GM20000 (cell line): ENCODE measurements around the gene TSSK3.

Experiments
- DNase-seq: peaks from one replicate; pipeline ENCODE4 v3.0.0; 2012; ENCODE audit warnings: low spot score
- TF ChIP-seq, protein P1 (sequence below): IDR thresholded peaks from 2 replicates; pipeline ENCODE4 v1.5.1; 2012; ENCODE audit warnings: mild to moderate bottlenecking, control low read depth; ENCODE audit errors: extremely low read depth, missing control alignments

TSSK3 gene

DNA sequence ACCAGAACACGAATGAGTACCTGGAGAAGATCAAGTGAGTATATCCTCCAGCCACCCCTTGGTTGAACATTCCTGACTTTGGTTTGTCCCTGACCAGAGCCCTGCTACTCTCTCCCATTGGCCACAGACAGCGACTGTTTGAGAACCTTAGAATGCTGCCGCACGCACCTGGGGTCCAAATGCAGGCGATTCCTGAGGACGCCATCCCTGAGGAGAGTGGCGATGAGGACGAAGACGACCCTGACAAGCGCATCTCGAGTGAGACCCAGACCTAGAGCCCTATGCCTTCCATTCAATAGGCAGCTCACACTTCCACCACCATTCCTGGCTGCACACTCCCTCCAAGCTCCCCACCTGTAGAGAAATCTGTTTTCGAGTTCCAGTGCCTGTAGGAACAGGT is 30.8 kb upstream of the TSSK3 start:
- DNase-seq: no peak
- TF ChIP-seq, protein P1, sequence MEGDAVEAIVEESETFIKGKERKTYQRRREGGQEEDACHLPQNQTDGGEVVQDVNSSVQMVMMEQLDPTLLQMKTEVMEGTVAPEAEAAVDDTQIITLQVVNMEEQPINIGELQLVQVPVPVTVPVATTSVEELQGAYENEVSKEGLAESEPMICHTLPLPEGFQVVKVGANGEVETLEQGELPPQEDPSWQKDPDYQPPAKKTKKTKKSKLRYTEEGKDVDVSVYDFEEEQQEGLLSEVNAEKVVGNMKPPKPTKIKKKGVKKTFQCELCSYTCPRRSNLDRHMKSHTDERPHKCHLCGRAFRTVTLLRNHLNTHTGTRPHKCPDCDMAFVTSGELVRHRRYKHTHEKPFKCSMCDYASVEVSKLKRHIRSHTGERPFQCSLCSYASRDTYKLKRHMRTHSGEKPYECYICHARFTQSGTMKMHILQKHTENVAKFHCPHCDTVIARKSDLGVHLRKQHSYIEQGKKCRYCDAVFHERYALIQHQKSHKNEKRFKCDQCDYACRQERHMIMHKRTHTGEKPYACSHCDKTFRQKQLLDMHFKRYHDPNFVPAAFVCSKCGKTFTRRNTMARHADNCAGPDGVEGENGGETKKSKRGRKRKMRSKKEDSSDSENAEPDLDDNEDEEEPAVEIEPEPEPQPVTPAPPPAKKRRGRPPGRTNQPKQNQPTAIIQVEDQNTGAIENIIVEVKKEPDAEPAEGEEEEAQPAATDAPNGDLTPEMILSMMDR: no peak

DNA sequence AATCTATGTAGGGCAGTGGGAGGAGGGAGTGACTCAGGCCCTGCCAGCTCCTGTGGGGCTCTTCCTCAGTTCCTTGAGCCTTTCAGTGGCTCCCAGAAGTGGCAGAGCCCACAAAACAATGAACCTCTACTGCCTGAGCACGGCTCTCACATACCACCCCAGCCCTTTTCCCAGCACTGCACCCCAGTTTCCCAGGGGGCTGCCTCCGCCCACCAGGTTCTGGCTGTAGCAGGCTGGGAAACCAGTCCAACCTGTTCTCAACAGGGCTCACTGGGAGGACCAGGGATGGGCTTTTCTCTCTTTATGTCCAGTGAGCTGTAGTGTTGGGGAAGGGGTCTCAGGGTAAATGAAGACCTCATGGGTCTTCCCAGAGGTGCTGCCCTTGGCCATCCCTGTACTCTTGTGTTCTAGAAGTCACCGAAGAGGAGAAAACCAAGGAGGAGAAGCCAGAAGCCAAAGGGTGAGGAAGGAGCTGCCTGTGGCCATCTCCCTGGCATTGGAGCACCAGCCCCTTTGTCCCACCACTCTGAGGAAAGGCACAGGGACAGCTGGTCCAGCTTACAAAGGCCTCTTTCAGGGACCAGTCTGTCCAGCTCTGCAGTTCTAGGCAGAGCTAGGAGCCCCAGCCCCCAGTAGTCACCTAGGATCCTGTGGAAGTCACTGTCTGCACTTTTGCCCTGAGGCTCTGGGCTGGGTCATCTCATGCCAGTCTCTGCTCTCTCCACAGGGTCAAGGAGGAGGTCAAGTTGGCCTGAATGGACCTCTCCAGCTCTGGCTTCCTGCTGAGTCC is 29.9 kb upstream of the TSSK3 start:
- TF ChIP-seq, protein P1: no peak
- no peak for DNase-seq

DNA sequence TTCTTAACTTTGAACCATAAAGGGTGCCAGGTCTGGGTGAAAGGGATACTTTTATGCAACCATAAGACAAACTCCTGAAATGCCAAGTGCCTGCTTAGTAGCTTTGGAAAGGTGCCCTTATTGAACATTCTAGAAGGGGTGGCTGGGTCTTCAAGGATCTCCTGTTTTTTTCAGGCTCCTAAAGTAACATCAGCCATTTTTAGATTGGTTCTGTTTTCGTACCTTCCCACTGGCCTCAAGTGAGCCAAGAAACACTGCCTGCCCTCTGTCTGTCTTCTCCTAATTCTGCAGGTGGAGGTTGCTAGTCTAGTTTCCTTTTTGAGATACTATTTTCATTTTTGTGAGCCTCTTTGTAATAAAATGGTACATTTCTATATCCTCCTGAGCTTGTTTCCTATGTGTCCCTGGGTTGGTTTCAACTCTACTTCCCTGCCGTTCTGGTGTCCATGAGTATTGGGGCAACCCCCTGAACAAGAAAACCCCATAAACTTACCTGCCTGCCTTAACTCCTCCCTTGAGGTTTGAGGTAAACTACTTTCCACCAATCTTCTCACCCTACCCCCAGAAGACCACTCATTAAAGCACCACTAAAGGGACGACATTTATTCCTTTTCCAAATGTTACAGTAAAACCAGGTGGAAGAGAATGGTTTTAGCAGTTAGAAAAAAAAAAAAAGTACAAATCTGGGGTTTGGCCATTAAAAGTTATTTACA is 28.9 kb upstream of the TSSK3 start:
- TF ChIP-seq, protein P1: no peak
- peak; percentile 7 for DNase-seq

DNA sequence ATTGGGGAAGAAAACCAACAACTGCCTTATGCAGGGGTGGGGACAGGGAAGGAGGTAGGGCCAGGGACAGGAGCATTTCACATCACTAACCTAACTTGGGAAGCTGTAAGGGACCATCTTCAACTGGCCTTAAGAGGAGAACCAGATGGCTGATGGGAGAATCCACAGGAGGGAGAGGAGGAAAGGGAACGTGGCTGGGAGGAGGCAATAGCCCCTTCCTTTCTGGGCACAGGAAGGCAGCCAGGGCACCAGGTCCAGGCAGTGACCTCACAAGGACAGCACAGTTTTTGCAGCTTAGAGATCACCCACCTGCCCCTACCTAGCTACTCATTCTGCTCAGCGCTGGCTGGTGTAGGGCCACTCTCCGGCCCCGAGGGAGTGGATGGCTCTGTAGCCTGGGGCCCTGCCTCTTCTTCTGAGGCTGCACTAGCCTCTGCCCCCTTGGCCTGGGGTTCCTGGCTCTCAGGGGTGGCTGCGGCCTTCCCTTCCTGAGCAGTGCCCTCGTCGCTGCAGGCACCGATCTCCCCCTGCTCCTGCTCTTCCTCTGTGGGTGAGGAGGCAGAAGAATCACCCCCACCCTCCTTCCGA is 28.0 kb upstream of the TSSK3 start:
- DNase-seq: peak; percentile 10
- TF ChIP-seq, protein P1: no peak

DNA sequence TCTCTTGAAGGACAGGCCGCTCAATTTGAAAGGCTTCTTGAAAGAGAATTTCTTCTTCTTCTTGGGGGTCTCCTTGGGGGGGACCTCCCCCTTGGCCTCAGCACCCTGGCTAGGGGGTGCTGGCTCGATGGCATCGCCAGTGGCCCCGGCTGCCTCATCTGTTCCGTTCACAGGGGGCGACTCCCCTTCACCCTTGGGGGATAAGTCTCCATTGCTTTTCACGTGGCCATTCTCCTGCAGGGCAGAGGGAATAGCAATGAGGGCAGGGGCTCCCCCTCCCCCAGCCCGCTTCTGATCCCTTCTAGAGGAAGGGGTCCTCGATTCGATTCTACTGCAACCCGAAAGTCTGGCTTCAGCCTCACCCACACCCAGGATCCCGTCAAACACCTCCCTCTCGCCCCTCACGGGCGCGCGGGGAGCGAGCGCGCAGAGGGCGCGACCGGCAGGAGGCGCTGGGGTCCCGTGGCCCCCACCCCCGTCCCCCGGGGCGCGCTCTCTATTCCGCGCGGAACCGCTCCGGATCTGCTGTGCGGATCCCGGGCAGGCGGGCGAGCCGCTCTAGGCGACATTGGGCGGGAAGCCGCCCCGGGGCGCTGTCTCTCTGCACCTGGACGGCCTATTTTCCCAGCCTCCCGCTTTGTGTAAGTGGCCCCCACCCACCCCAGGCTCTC is 27.3 kb upstream of the TSSK3 start:
- TF ChIP-seq, protein P1: peak; percentile 88
- peak; percentile 80 for DNase-seq

DNA sequence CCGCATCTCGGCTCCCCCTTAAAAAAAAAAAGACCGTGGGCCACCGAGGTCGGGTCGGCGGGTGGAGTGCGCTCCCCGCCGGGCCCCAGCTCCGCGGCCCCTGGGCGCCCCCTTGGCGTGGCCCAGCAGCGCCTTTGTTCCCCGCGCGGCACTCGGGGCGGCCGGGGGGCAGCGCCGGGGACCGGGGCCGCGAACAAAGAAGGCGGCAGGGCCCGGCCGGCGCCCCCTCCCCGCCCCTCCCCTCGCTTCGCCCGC is 26.9 kb upstream of the TSSK3 start:
- TF ChIP-seq, protein P1: no peak
- peak; percentile 52 for DNase-seq
